GM19463 (cell line): Measurements from ENCODE around the gene DLL3.

Experiments
- ATAC-seq: cut with Tn5 transposase; IDR thresholded peaks from one replicate; pipeline ENCODE4 v1.9.1; 2021; ENCODE audit warnings: mild to moderate bottlenecking, moderate library complexity; ENCODE audit not compliant: unreplicated experiment

The DLL3 gene

DNA sequence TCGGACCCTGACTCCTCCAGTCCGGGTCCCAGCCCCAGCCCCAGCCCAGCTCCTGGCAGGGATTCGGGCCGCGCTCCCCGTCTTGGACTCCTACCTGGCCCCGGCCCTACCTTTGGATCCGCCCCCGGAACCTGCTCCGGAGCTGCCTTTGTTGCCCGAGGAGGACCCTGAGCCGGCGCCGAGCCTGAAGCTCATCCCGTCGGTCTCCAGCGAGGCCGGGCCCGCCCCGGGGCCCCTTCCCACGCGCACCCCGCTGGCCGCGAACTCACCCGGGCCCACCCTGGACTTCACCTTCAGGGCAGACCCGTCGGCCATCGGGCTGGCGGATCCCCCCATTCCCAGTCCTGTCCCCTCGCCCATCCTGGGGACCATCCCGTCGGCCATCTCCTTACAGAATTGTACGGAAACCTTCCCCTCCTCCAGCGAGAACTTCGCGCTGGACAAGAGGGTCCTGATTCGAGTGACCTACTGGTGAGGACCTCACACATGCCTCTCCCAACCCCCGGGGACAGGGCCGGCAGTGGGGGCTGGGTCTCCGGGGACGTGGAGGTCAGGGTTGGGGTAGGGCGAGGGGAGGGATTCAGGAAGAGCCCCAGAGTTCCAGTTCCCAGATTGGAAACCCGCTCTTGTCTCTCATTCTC, 16.9 kb downstream of the DLL3 start:
- no peak for ATAC-seq

DNA sequence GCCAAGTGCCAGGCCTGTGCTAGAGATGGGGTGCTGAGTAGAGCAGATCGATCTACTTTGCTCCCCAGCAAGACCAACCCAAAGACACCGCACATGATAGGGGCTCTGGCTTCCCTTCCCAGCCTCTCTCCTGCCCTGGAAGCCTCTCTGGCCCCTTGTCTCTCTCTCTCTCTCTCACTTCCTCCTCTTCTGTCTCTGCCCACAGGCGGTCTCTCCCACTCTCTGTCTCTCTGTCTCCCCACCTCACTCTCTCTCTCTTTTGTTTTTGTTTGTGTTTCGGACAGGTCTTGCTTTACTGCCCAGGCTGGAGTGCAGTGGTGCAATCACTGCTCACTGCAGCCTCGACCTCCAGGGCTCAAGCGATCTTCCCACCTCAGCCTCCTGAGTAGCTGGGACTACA, 17.5 kb downstream of the DLL3 start:
- no peak for ATAC-seq

DNA sequence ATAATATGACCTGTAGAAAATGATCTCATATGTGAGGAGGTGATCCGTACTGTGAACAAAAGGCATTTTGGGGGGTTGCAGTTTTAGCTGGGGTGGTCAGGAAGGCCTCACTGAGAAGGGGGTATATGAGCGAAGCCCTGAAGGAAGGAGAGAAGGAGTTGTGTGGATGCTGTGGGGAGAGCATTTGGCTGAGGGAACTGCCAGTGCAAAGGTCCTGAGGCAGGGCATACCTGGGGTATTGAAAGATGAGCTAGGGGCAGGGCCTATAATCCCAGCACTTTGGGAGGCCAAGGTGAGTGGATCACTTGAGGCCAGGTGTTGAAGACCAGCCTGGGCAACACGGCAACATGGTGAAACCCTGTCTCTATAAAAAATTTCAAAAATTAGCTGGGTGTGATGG, 18.7 kb downstream of the DLL3 start:
- ATAC-seq, result no peak

DNA sequence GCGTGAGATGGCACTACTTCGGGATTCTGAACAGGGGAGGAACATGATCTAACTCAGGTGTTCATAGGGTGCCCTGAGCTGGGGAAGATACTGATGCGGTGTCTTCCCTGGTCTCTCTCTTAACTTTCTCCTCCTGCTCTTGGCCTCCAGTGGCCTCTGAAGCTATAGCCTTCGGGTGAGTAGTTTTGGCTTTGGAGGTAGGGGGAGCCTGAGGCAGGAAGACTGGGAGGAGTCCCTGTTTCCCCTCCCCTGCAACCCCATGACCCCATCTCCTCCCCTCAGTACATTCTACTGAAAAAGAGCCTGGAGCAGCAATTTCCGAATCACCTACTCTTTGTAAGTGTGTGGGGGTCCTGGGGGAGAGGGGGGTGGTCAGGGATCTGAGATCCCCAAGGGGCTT, 19.7 kb downstream of the DLL3 start:
- ATAC-seq, result no peak

DNA sequence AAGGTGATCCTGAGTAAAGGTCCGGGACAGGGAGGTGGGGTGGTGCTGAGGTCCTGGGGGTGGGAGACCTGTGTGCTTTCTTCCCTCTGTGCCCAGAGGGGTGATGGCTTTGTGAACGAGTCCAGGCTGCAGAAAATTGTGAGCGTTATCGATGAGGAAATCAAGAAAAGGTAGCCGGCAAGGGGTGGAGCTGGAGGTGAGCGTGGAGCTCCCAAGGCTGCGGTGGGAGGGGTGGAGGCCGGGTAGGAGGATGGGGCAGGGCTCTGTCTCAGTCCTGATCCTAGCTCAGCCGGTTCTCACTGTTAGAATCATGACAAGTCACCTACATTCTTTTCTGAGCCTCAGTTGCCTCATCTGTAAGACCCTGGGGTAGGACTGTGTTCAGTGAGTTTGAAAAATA, 20.2 kb downstream of the DLL3 start:
- no peak for ATAC-seq

DNA sequence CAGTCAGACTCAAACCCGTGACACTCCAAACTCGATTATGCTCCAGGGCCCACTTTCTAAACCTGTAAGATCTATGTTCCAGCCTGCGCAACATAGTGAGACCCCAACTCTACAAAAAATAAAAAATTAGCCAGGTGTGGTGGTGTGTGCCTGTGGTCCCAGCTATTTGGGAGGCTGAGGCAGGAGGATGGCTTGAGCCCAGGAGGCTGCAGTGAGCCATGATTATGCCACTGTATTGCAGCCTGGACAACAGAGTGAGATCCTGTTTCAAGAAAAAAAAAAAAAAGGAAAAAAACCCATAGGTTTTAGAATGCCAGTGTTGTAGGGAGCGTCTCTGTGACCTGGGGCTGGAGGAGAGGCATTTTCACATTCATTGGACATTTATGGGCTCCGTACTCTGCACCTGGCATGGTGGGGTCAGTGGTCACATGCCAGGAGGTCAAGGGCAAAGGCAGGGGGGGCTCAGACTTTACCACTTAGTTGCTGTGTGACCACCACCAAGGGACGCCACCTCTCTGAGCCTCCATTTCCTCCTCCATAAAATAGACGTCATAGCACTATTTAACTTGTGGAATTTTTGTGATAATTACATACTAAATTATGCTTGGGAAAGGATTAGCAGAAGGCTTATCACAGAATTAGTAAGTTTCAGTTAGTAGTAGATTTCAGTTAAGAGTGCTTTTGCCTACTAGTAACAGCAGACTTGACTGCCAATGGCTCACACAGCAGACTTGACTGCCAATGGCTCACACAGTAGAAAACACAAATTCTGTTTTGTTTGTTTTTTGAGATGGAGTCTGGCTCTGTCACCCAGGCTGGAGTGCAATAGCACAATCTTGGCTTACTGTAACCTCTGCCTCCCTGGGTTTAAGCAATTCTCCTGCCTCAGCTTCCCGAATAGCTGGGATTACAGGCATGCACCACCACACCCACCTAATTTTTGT, 22.1 kb downstream of the DLL3 start:
- ATAC-seq, result no peak

DNA sequence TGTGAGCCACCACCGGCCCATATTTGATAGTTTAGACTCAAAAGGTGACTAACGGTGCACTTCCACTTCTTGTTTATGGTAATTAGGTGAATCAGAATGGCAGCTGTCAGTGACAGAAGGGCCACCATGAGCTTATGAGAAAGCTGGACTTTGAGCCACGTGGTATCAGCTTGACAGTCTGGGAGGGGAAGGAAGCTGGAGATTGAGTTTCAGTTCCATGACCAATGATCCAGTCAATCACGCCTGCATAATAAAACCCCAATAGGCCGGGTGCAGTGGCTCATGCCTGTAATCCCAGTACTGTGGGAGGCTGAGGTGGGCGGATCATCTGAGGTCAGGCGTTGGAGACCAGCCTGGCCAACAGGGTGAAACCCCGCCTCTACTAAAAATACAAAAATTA, 25.7 kb downstream of the DLL3 start:
- ATAC-seq, result no peak

DNA sequence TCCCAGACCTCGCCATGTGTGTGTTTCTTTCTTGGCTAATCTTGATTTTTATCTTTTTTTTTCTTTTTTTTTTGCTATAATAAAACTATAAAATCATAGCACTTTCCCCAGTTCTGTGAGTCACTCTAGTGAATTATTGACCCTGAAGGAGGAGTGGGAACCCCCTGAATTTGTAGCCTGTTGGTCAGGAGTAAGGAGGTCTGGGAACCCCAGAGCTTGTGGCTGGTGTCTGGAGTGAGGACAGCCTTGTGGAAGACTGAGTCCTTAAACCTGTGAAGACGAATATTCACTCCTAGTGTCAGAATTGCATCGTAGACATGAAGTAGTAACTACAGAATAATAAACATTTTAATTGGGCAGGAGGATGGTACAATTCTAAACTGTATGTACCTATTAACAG, 26.5 kb downstream of the DLL3 start:
- no peak for ATAC-seq

DNA sequence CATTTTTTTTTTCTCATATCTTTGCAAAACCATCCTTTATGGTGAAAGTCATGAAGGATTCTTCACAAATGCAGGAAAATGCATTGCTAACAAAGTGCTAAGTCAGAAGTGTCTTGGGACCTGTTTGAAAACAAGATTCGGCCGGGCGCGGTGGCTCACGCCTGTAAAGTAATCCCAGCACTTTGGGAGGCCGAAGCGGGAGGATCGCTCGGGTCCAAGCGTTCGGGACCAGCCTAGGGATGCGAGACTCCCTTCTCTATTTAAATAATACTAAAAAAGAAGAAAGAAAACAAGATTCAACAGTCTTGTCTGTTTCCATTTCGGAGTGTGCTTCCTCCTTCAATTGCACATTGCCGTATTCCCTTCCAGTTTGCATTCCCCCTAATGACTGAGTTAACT, 33.1 kb downstream of the DLL3 start:
- no peak for ATAC-seq

DNA sequence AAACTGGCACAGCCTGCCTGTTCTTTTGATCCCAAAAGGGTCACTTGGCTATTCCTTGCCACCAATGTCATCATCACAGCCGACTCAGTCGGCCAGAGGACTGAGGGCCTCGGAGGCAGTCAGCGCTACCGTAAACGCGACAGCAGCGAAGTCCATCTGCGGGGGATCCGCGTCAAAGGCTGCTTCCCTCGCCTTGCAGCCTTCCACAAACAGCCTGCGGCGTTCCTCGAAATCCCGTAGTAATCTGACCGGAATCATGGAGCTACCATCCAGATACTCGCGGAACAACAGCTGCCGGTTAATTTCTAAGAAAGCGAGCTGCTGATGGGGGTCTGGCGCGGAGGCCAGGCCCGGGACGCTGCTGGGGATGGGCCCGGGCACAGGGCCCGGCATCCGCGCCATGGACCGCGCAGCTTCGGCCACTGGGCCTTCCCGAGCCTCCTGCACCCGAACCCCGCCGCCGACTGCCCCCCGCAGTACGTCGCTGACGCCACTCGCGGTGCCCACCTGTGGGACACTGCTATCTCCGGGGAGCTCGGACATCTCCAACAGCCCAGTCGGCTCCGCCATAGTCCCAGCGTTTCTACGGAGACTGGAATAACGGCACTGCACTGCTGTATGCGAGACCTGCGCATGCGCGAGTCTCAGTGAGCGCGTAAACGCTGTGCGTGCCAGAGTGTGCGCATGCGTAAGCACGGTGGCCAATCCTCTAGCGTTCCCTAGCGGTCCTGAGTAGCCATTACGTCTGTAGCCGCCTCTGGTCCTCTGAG, 33.7 kb downstream of the DLL3 start, which contains the start of gene EID2B:
EID2B (minus strand) TSS at position 620 of the 770 bp plus-strand sequence; CDS start at position 570, 50 bp downstream.
- peak; percentile 84 for ATAC-seq

DNA sequence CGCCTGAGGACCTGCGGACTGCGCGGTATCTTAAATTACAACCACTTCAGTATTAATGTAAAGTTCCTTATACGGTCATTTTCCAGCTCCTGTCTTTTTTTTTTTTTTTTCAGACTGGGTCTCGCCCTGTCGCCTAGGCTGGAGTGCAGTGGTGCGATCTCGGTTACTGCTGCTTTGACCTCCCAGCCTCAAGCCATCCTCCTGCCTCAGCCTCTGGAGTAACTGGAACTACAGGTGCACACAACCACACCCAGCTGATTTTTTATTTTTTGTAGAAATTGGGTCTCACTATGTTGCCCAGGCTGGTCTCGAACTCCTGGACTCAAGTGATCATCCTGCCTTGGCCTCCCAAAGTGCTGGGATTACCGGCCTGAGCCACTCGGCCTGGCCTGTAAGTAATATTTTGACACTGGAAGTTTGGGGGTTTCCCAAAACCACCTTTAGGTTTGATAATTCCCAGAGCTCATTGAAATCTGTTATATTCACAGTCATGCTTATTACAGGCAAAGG, 34.3 kb downstream of the DLL3 start:
- no peak for ATAC-seq

DNA sequence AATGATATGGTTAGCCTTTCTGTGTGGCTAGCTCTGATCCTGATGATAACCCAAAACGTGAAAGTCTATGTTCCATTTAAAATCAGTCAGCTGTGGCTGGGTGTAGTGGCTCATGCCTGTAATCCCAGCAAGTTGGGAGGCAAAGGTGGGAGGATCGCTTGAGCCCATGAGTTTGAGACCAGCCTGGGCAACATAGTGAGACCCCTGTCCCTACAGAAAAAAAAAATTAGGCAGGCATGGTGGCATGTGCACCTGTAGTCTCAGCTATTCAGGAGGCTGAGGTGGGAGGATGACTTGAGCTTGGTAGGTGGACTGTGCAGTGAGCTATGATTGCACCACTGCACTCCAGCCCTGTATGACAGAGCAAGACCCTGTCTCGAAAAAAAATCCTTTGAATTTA, 35.0 kb downstream of the DLL3 start:
- ATAC-seq, result no peak

DNA sequence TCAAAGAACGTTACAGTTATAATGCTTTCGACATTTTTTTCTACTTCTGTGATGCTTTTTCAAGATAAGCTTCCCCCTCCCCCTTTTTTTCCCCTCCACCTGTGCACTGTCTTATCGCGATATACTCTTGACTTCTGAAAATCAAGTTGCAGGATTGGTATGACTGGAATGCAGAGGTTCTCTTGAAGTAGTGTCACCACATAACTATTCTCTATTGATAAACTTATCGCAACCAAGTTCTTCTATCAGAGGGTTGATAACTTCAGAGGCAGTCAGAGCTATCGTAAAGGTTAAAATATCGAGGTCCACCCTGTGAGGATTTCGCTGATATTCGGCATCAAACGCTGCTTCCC, 40.4 kb downstream of the DLL3 start:
- ATAC-seq, result no peak

DNA sequence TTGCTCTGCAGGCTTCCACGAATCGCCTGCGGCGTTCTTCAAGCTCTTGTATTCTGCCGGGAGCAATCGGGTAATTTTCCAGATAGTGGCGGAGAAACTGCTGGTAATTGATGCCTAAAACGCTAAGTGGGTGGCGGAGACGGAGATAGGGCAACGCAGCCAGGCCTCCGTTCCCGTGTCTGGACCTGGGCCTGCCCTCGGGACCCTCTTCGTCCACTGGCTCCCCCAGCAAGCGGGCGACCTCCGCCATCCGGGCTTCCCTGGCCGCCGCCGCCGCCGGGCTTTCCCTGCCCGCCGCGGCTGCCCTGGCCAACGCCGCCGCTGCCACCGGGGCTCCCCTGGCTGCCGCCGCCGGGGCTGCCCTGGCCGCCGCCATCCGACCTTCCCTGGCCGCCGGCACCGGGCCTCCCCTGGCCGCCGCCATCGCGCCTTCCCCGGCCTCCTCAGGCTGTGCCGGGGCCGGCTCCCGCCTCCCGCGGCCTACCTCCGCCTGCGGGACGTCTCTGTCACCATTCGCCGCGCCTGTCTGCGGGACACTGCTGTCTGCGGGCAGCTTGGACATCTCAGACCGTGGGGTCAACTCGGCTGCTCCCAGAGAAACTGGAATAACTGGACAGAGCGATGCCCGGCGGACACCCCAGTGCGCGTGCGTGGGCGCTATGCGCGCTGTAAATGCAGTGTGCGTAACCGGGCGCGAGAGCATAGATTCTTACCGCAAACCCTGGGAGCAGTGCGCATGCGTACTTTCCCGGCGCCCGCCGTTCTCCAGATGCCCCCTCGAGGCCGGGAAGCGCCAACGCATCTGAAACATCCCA, 41.0 kb downstream of the DLL3 start, which contains the start of gene EID2:
EID2 (minus strand) TSS at position 644 of the 815 bp plus-strand sequence; CDS start at position 562, 82 bp downstream.
- ATAC-seq, result peak; percentile 94

DNA sequence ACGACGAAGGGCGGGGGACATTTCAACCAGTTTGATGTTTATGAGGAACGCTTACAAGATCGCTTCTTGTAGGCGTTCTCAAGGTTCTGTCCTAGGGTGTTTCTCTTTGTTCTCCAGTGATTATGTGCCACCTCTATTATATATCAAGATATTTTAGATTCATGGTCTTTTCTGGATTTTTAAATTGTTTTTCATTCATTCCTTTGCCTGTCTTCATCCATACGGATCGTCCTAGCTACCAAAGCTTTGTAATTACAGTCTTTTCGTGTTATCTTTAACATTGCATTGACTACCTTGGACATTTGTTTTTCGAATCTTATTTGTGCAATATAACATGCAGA, 41.6 kb downstream of the DLL3 start:
- ATAC-seq, result no peak

DNA sequence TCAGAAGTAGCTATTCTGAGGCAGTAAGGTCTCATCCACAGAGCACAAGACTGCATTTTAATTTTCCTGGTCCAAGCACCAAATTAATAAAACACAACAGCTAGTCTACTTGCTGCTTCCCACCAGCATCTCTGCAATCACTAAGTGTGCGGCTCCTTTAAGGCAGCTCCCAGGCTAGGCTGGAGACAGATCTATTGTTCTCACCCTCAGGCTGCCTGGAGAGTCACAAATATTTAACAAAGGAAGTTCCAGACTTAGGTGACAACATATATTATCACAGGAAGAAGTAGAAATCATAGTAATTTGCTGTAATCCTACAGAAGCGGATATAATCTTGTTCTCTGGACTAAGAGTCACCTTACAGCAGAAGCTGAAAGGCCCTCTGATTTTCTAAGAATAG, 43.5 kb downstream of the DLL3 start:
- no peak for ATAC-seq

DNA sequence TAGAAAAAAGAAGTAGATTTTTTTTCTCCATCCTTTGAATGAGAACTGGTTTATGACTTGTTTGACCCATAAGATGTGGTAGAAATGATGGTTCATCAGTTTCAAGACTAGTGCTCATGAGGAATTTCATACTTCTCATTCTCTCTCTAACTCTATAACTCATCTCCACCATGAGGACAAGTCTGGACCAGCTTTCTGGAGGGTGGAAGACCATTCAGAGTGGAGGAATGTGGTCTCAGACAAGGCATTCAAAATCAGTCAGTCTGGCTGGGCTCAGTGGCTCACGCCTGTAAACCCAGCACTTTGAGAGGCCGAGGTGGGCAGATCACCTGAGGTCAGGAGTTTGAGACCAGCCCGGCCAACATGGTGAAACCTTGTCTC, 44.7 kb downstream of the DLL3 start:
- ATAC-seq, result no peak

DNA sequence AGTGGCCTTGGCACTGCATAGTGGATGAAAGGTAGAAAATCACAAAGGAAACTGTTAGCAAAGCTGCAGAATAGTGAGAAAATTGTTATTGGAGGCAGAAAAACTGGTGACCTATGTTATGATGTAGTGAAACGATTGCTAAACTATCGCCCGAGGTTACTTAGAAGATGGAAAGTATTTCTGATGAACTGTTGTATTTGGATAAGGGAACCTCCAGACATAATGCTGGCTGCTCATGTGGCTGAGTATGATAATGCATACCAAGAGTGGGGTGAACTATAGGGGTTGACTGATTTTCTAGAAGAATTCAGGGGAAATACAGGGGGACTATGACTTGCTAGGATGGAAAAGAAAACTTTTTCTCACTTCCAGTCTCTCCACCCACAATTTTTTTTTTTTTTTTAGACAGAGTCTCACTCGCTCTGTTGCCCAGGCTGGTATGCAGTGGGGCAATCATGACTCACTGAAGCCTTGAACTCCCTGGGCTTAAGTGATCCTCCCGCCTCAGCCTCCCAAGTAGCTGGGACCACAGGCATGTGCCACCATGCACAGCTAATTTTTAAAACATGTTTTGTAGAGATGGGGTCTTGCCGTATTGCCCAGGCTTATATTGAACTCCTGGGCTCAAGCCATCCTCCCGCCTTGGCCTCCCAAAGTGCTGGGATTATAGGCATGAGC, 45.6 kb downstream of the DLL3 start:
- no peak for ATAC-seq

DNA sequence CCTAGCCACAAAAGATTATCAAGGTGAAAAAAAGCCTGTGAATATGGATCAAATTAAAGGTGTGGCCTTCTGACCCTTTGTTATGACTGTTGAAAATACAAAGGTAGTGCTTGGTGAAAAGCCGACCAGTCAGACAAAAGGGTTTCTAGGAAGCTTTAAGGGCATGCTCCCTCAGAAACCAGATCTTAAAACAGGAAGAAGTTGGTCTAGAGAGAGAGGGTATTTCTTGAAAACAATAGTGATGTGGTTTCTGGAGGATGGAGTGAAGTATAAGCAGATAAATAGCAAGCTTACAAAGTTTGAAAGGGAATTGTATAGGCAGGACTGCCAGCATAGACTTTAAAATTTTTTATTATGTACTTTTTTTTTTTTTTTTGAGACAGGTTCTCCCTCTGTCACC, 46.2 kb downstream of the DLL3 start:
- ATAC-seq, result no peak

DNA sequence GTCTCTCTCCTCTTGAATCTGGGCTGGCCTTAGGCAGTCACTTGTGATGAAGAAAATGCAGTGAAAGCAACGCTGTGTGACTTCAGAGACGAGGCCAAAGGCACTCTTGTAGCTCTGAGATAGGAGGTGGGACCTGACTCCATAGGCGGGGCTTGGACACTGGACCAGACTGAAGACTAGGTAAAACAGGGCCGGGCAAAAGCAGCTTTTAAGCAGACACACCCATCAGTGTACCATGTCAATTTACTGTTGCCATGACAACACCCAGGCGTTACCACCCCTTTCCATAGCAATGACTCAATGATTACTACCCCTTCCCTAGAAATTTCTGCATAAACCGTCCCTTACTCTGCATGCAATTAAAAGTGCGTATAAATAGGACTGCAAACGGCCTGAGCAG, 47.9 kb downstream of the DLL3 start:
- no peak for ATAC-seq
